ENCODE data around the gene GNA14. TPM values are rescaled to one million over a fixed set of nuclear protein-coding genes. Genes with fewer than 3 reads are reported as not detected.
"Not testable (repeated sequence)": the region's sequence is repeated elsewhere in the genome, so short reads cannot be mapped to it uniquely, and the experiment has no call there.

GNA14 gene
- total and polyA plus RNA-seq, 12 donors = 1.7 to 11.9 (median 2.9) TPM

- Histone ChIP-seq H3K4me1 (replicated peaks in 1 of 2) (no peaks in the 10 kb centered on the region), H3K36me3 (replicated peaks in 1 of 2) (no peaks in the 10 kb centered on the region), H3K9me3 (replicated peaks in 1 of 3) (no peaks in the 10 kb centered on the region), H3K27ac (no peak overlapping the region), H3K27me3 (no peaks in the 10 kb centered on the region), H3K4me3 (no peak overlapping the region)
- DNase-seq = no peak
- TF ChIP-seq POLR2A (IDR thresholded peaks at IDR 0.05) (no peak), CTCF (IDR thresholded peaks at IDR 0.05) (no peak)
- intact Hi-C loops (cut with DNase I) = no loop called here
These were observed 229.9 kb downstream of the GNA14 start for GRCh38 chr9:77418226-77418625.

- no peak overlapping the region for H3K4me3 ChIP-seq
- no peaks in the 10 kb centered on the region for H3K36me3 ChIP-seq (replicated peaks in 1 of 2)
- no peaks in the 10 kb centered on the region for H3K4me1 ChIP-seq (replicated peaks in 1 of 2)
- H3K27ac ChIP-seq = no peak overlapping the region
- DNase-seq = no peak
- no peak for TF ChIP-seq CTCF (IDR thresholded peaks at IDR 0.05)
- no peak for TF ChIP-seq POLR2A (IDR thresholded peaks at IDR 0.05)
- H3K27me3 ChIP-seq = no peaks in the 10 kb centered on the region
- no peaks in the 10 kb centered on the region for H3K9me3 ChIP-seq (replicated peaks in 1 of 3)
- 74 to 78% (median 74%) methylated on average over 5 of the region's 5 CpGs for WGBS, 4 donors
- intact Hi-C loops (cut with DNase I) = no loop called here
These were observed 230.6 kb downstream of the GNA14 start for GRCh38 chr9:77417566-77417965.

GRCh38 chr9:77408521-77408920 lies 239.6 kb downstream of the GNA14 start:
- intact Hi-C loops (cut with DNase I); H3K27ac ChIP-seq; H3K4me3 ChIP-seq; DNase-seq; H3K36me3 ChIP-seq (replicated peaks in 1 of 2); H3K27me3 ChIP-seq; H3K4me1 ChIP-seq (replicated peaks in 1 of 2); H3K9me3 ChIP-seq (replicated peaks in 1 of 3): not testable (repeated sequence)
- WGBS, 4 donors = 96 to 97% (median 96%) methylated on average over 7 to 9 of the region's 9 CpGs

DNA sequence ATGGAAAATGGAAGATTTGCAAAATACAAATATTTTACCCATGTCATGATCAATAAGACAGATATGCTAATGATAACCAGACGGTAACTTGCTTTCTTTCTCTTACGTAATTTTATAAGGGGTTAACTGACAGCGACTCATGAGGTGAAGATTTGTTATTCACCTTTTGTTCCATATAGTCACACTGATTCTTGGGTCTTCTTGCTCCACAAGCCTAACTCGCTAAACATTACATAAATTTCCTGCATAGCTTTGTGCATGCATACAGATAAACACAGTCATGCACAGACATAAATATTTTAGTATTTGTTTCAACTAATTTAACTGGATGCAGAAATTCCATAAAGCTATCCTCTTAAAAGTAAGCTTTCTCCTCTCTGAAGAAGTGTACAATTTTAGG lies 244.9 kb downstream of the GNA14 start:
- WGBS, 4 donors = 80 to 95% (median 95%) methylated on average over 4 of the region's 4 CpGs
- Histone ChIP-seq H3K27me3 (no peaks in the 10 kb centered on the region), H3K4me3 (no peak overlapping the region), H3K9me3 (replicated peaks in 1 of 3) (no peaks in the 10 kb centered on the region), H3K27ac (no peak overlapping the region), H3K36me3 (replicated peaks in 1 of 2) (peaks cover 0 to 7% of the 10 kb centered on the region in 2 donors), H3K4me1 (replicated peaks in 1 of 2) (no peaks in the 10 kb centered on the region)
- TF ChIP-seq POLR2A (IDR thresholded peaks at IDR 0.05) = no peak
- TF ChIP-seq CTCF (IDR thresholded peaks at IDR 0.05) = no peak
- intact Hi-C loops (cut with DNase I) = no loop called here
- DNase-seq = no peak

DNA sequence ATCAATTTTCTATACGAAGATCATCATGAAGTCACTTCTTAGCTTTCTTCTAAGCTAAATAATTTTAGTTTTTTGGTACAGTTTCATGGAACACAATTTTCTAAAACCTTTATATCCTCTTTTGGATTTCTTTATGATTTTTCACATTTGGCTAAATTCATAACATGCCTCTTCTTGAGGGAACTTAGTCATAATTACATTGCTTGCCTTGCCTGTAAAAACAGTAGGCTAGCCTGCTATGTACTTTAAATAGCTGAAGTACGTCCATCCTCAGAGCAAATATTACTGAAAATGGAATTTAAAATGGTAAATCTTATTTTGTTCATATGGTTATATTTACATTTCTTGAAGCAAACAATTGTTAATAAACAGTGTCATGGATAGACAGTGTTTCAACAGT lies 245.8 kb downstream of the GNA14 start:
- intact Hi-C loops (cut with DNase I) = no loop called here
- Histone ChIP-seq H3K27ac (no peak overlapping the region), H3K4me3 (no peak overlapping the region), H3K36me3 (replicated peaks in 1 of 2) (no peaks in the 10 kb centered on the region), H3K27me3 (no peaks in the 10 kb centered on the region), H3K9me3 (replicated peaks in 1 of 3) (no peaks in the 10 kb centered on the region), H3K4me1 (replicated peaks in 1 of 2) (no peaks in the 10 kb centered on the region)
- TF ChIP-seq CTCF (IDR thresholded peaks at IDR 0.05) = no peak
- no peak for TF ChIP-seq POLR2A (IDR thresholded peaks at IDR 0.05)
- WGBS, 4 donors = 47 to 72% (median 57%) methylated on average over 2 of the region's 2 CpGs
- DNase-seq = no peak
